Upper lobe of right lung (tissue), 1 donor: Measurements from ENCODE around the gene DBF4B. TPM values are rescaled to one million over a fixed set of nuclear protein-coding genes. Genes with fewer than 3 reads are reported as not detected.
"Not testable (repeated sequence)": the region's sequence is repeated elsewhere in the genome, so short reads cannot be mapped to it uniquely, and the experiment has no call there.

Experiments
- ATAC-seq: fragments of 200-7000 bp; cut with Tn5 transposase; one replicate; pipeline ENCODE4 v1.9.1; 2020; ENCODE audit warnings: mild to moderate bottlenecking, moderate library complexity
- DNase-seq: peaks from one replicate; pipeline ENCODE4 v3.0.0-alpha.2; 2020
- H3K27ac ChIP-seq: fragments of 200-600 bp; one replicate; pipeline ENCODE4 v1.8.0; 2022
- H3K27me3 ChIP-seq: fragments of 200-600 bp; one replicate; pipeline ENCODE4 v1.8.0; 2022; ENCODE audit warnings: mild to moderate bottlenecking
- H3K36me3 ChIP-seq: fragments of 200-600 bp; one replicate; pipeline ENCODE4 v1.8.0; 2022
- H3K4me1 ChIP-seq: fragments of 200-600 bp; one replicate; pipeline ENCODE4 v1.8.0; 2022
- H3K4me3 ChIP-seq: fragments of 200-600 bp; one replicate; pipeline ENCODE4 v1.8.0; 2022; ENCODE audit warnings: mild to moderate bottlenecking
- H3K9me3 ChIP-seq: fragments of 200-600 bp; one replicate; pipeline ENCODE4 v1.8.0; 2022
- CTCF ChIP-seq: fragments of 200-600 bp; IDR thresholded peaks from one replicate; pipeline ENCODE4 v1.8.0; 2022; ENCODE audit warnings: antibody characterized with exemption
- intact Hi-C: fragments of 100-400 bp; cut with DNase I; formaldehyde crosslinking; loops from one replicate; pipeline ENCODE4 v1.11.0; 2022
- total RNA-seq: library from RNA; stranded (reverse); fragmentation: NEBNext Ultra II Directional; extraction: Animal tissue kit (Norgen Biotek cat#: 25700); gene quantifications from one replicate; pipeline ENCODE4 v1.2.1, GENCODE V29; 2021
- donor health status: DM: no; HTN: yes; CAD: no; lungs with severe emphysema.

Gene DBF4B
- total RNA-seq, 1 donor from 2014 or later: 4.5 TPM

GRCh38 chr17:44707755-44708400 is 587 bp upstream of the DBF4B start:
- no peaks in the 10 kb centered on the region for H3K36me3 ChIP-seq
- ATAC-seq: no peak
- DNase-seq: no peak
- H3K27ac ChIP-seq: peak overlapping the region; percentile 78
- H3K27me3 ChIP-seq: peaks cover 4% of the 10 kb centered on the region
- H3K9me3 ChIP-seq: no peaks in the 10 kb centered on the region
- H3K4me1 ChIP-seq: peaks cover 9% of the 10 kb centered on the region
- no peak for TF ChIP-seq CTCF
- H3K4me3 ChIP-seq: peak overlapping the region; percentile 87
- intact Hi-C loops: no loop called here

- no peak overlapping the region for H3K27ac ChIP-seq
- no peaks in the 10 kb centered on the region for H3K9me3 ChIP-seq
- intact Hi-C loops: no loop called here
- no peak overlapping the region for H3K4me3 ChIP-seq
- H3K36me3 ChIP-seq: no peaks in the 10 kb centered on the region
- DNase-seq: no peak
- no peak for TF ChIP-seq CTCF
- no peaks in the 10 kb centered on the region for H3K27me3 ChIP-seq
- H3K4me1 ChIP-seq: no peaks in the 10 kb centered on the region
- ATAC-seq: no peak
These were observed 11.0 kb downstream of the DBF4B start for GRCh38 chr17:44719444-44719843.

- no peak for ATAC-seq
- Histone ChIP-seq H3K4me3 (no peak overlapping the region), H3K36me3 (no peaks in the 10 kb centered on the region), H3K4me1 (no peaks in the 10 kb centered on the region), H3K27me3 (no peaks in the 10 kb centered on the region), H3K27ac (no peak overlapping the region), H3K9me3 (no peaks in the 10 kb centered on the region)
- TF ChIP-seq CTCF: no peak
- no peak for DNase-seq
- intact Hi-C loops: no loop called here
These were observed 13.8 kb downstream of the DBF4B start for GRCh38 chr17:44722254-44722653.

- H3K27me3 ChIP-seq, DNase-seq, H3K4me3 ChIP-seq, H3K36me3 ChIP-seq, ATAC-seq, H3K9me3 ChIP-seq, intact Hi-C loops, H3K27ac ChIP-seq, H3K4me1 ChIP-seq: not testable (repeated sequence)
These were observed 17.7 kb downstream of the DBF4B start for GRCh38 chr17:44726121-44726520.

- no peaks in the 10 kb centered on the region for H3K4me1 ChIP-seq
- ATAC-seq: peak; percentile 13
- H3K27me3 ChIP-seq: no peaks in the 10 kb centered on the region
- H3K36me3 ChIP-seq: peaks cover 6% of the 10 kb centered on the region
- H3K27ac ChIP-seq: no peak overlapping the region
- no peak for TF ChIP-seq CTCF
- no peaks in the 10 kb centered on the region for H3K9me3 ChIP-seq
- DNase-seq: no peak
- intact Hi-C loops: no loop called here
- H3K4me3 ChIP-seq: no peak overlapping the region
These were observed 25.3 kb downstream of the DBF4B start for GRCh38 chr17:44733753-44734152.

GRCh38 chr17:44734272-44734671 is 25.8 kb downstream of the DBF4B start:
- no peak for DNase-seq

More at GRCh38 chr17:44734272-44734671, 25.8 kb downstream of the DBF4B start:
- TF ChIP-seq CTCF: no peak
- no peaks in the 10 kb centered on the region for H3K9me3 ChIP-seq
- peaks cover 6% of the 10 kb centered on the region for H3K36me3 ChIP-seq
- no peaks in the 10 kb centered on the region for H3K4me1 ChIP-seq
- H3K27ac ChIP-seq: no peak overlapping the region
- intact Hi-C loops: no loop called here
- ATAC-seq: no peak
- H3K27me3 ChIP-seq: no peaks in the 10 kb centered on the region
- H3K4me3 ChIP-seq: no peak overlapping the region
